Transverse colon (tissue), 4 donors: Measurements from ENCODE around the gene RNF150. TPM values are rescaled to one million over a fixed set of nuclear protein-coding genes. Genes with fewer than 3 reads are reported as not detected.

Experiments used
- DNase-seq: peaks from one replicate; pipeline ENCODE4 v3.0.0-alpha.2; 2019
- H3K27ac ChIP-seq, 4 donors: fragments of 200-600 bp; sonication (generic); 2 replicates each; pipeline ENCODE4 v1.5.1; 2016 to 2018; ENCODE audit warnings: inconsistent platforms in 4 of 4
- H3K27me3 ChIP-seq: fragments of 200-600 bp; sonication (generic); 2 replicates; pipeline ENCODE4 v1.5.1; 2017; ENCODE audit warnings: inconsistent platforms
- H3K36me3 ChIP-seq, 4 donors: fragments of 200-600 bp; sonication (generic); 2 replicates each; pipeline ENCODE4 v1.5.1; 2017 to 2019; ENCODE audit warnings: inconsistent platforms in 4 of 4
- H3K4me1 ChIP-seq, 4 donors: fragments of 200-600 bp; sonication (generic); 2 replicates each; pipeline ENCODE4 v1.5.1; 2017 to 2020; ENCODE audit warnings: inconsistent platforms in 4 of 4
- H3K4me3 ChIP-seq, 4 donors: fragments of 200-600 bp; sonication (generic); 1 replicate in 1 of 4; 2 replicates in 3 of 4; pipeline versions ENCODE4 v1.5.1 to v1.6.1; 2017 to 2019; ENCODE audit warnings: inconsistent platforms in 4 of 4
- H3K9me3 ChIP-seq, 2 donors: fragments of 200-600 bp; sonication (generic); 2 replicates each; pipeline ENCODE4 v1.5.1; 2017 to 2019; ENCODE audit warnings: inconsistent platforms in 2 of 2
- EP300 ChIP-seq: sonication (generic); formaldehyde crosslinking; IDR thresholded peaks from one replicate; pipeline ENCODE4 v1.6.1; 2017; ENCODE audit warnings: antibody characterized with exemption, low read depth
- POLR2A ChIP-seq: fragments of 450-650 bp; IDR thresholded peaks from one replicate; pipeline ENCODE4 v1.6.1; 2016; ENCODE audit warnings: antibody characterized with exemption, mild to moderate bottlenecking, moderate library complexity
- POLR2AphosphoS5 ChIP-seq, 3 donors: sonication (generic); formaldehyde crosslinking; IDR thresholded peaks; one replicate each; pipeline ENCODE4 v1.6.1; 2016; ENCODE audit warnings: antibody characterized with exemption in 3 of 3
- WGBS, 2 donors: methylation state at CpG; one replicate each; pipeline ENCODE4 v1.1.5; 2018; ENCODE audit warnings: low coverage in 1 of 2; 5-methylcytosine and 5-hydroxymethylcytosine counted together
- in situ Hi-C, 4 donors: fragments of 200-750 bp; cut with MboI; loops; one replicate each; pipeline versions ENCODE4 v1.15.0 to v1.15.1; 2017; ENCODE audit warnings: low sequenced_read_pairs in 3 of 4, low pct_ligation_motif_present in 1 of 4, low pct_unique_long_range_greater_than_20kb in 1 of 4
- intact Hi-C: fragments of 100-400 bp; cut with DNase I; formaldehyde crosslinking; loops from one replicate; pipeline ENCODE4 v1.15.1; 2023; ENCODE audit warnings: low total_unique reads
- total RNA-seq, 4 donors: library from RNA; depleted of rRNA; stranded (reverse); fragments of >200 nt; gene quantifications; one replicate each; pipeline ENCODE4 v1.1.0, GENCODE V29; 2016
- TF ChIP-seq, protein P1 (sequence below), 5 experiments: fragments of 200-600 bp in 3 of 5; fragments of 450-650 bp in 2 of 5; sonication (generic) in 3 of 5; IDR thresholded peaks; 1 replicate in 2 of 5; 2 replicates in 3 of 5; pipeline ENCODE4 v1.5.1; 2016 to 2017; ENCODE audit warnings: antibody characterized with exemption in 5 of 5, inconsistent platforms in 3 of 5, mild to moderate bottlenecking in 2 of 5, moderate library complexity in 1 of 5

Gene RNF150
- total RNA-seq, 4 donors from 2014 or later, result 2.8 to 15.3 (median 7.9) TPM

DNA sequence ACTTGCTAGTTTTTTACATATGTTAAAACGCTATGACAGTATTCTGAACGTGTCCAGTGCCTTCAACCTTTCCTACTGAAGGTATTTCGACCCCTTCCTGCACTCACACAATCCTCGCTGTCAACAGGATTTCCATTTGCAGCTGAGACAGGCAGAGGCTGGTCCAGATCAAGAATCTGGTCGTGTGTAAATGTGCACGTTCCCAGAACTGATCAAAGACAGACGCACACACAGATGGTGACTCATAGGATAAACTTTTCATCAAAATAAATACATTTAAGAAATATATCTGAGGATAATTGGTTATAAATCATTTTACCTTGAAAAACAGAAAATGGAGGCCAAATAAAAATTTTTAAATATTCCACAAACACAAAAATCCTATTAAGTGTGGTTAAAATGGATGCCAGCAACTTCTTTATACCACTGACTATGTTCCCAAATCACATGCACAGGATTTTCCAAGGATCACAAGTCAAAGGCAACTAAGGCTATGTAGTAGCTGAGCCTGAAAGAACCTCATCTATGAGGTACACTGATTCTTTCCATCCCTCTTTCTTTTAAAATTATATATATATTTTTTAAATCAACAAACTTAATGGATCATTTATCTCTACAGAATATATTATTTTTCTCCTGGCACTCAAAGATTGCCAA is 85.9 kb downstream of the RNF150 start:
- no peaks in the 10 kb centered on the region for H3K9me3 ChIP-seq
- peaks cover 0 to 8% (median 4%) of the 10 kb centered on the region in 4 donors for H3K4me1 ChIP-seq
- TF ChIP-seq POLR2AphosphoS5 (IDR thresholded peaks at IDR 0.05) (peak in 2 of 3 donors; percentile 42 to 49), EP300 (peak; percentile 21), POLR2A (no peak)
- TF ChIP-seq, protein P1, sequence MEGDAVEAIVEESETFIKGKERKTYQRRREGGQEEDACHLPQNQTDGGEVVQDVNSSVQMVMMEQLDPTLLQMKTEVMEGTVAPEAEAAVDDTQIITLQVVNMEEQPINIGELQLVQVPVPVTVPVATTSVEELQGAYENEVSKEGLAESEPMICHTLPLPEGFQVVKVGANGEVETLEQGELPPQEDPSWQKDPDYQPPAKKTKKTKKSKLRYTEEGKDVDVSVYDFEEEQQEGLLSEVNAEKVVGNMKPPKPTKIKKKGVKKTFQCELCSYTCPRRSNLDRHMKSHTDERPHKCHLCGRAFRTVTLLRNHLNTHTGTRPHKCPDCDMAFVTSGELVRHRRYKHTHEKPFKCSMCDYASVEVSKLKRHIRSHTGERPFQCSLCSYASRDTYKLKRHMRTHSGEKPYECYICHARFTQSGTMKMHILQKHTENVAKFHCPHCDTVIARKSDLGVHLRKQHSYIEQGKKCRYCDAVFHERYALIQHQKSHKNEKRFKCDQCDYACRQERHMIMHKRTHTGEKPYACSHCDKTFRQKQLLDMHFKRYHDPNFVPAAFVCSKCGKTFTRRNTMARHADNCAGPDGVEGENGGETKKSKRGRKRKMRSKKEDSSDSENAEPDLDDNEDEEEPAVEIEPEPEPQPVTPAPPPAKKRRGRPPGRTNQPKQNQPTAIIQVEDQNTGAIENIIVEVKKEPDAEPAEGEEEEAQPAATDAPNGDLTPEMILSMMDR (IDR thresholded peaks at IDR 0.05), result no peak
- in situ Hi-C loops, result no loop called here
- no peaks in the 10 kb centered on the region for H3K36me3 ChIP-seq
- DNase-seq, result no peak
- 49 to 50% methylated on average over 7 of the region's 7 CpGs for WGBS, 2 donors
- H3K27ac ChIP-seq, result peak overlapping the region; percentile 49 to 65 (median 60)
- H3K27me3 ChIP-seq, result no peaks in the 10 kb centered on the region
- intact Hi-C loops, result no loop called here
- no peak overlapping the region for H3K4me3 ChIP-seq

DNA sequence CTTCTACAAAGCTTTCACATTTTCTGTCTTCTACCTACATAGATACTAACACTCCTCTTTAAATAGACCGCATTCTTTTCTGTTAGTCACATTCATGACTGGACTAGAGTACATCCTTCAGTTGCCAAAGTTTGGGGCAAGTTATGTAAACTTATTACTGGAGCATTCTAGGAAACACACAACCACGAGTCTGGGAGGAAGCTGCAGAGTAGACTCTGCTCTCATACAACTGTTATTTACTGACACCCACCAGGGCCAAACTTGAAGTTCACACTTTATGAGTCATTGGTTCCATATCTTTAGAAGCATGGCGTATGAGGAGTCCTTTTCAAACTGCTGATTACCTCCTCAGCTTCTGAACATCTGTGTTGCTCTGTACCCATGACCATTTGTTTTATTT is 87.0 kb downstream of the RNF150 start:
- Histone ChIP-seq H3K9me3 (no peaks in the 10 kb centered on the region), H3K4me1 (peaks cover 0 to 8% (median 4%) of the 10 kb centered on the region in 4 donors), H3K27ac (peak overlapping the region; percentile 49 to 65 (median 60))

DNA sequence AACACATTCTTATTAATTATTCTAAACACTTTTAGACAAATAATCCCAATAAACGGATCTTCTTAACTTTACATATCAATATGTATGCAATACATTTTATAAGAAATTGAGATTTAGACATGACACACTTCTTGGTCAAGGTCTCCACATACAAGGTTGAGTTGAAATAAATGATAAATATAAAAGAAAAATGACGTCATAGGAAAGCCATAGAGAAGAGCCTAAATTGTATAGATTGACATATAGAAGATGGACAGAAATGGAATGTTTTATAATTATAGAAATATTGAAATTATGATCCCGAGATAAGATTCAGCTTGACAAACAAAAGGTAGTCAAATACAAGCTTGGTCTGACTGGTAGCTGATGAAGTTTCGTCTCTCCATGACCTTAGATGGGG is 87.4 kb downstream of the RNF150 start:
- H3K36me3 ChIP-seq, result no peaks in the 10 kb centered on the region
- no peak for DNase-seq
- peaks cover 0 to 8% (median 4%) of the 10 kb centered on the region in 4 donors for H3K4me1 ChIP-seq
- H3K27ac ChIP-seq, result peak overlapping the region in 3 of 4 donors; percentile 49 to 65 (median 64)
- no peak for TF ChIP-seq EP300
- TF ChIP-seq POLR2AphosphoS5 (IDR thresholded peaks at IDR 0.05), result no peak
- TF ChIP-seq, protein P1 (IDR thresholded peaks at IDR 0.05), result no peak
- no peak for TF ChIP-seq POLR2A
- 82 to 88% methylated on average over 4 of the region's 4 CpGs for WGBS, 2 donors
- H3K4me3 ChIP-seq, result no peak overlapping the region
- in situ Hi-C loops (no loop called here), intact Hi-C loops (no loop called here)
- H3K9me3 ChIP-seq, result no peaks in the 10 kb centered on the region
- no peaks in the 10 kb centered on the region for H3K27me3 ChIP-seq

More for the DNA sequence above, 87.0 kb downstream of the RNF150 start:
- 40 to 60% methylated on average over 2 to 3 of the region's 3 CpGs for WGBS, 2 donors
- intact Hi-C loops (no loop called here), in situ Hi-C loops (no loop called here)
- no peak overlapping the region for H3K4me3 ChIP-seq
- TF ChIP-seq POLR2A (no peak), EP300 (no peak), POLR2AphosphoS5 (IDR thresholded peaks at IDR 0.05) (peak; percentile 30 to 78 (median 34))
- TF ChIP-seq, protein P1 (IDR thresholded peaks at IDR 0.05), result no peak
- no peak for DNase-seq
- no peaks in the 10 kb centered on the region for H3K27me3 ChIP-seq
- no peaks in the 10 kb centered on the region for H3K36me3 ChIP-seq

DNA sequence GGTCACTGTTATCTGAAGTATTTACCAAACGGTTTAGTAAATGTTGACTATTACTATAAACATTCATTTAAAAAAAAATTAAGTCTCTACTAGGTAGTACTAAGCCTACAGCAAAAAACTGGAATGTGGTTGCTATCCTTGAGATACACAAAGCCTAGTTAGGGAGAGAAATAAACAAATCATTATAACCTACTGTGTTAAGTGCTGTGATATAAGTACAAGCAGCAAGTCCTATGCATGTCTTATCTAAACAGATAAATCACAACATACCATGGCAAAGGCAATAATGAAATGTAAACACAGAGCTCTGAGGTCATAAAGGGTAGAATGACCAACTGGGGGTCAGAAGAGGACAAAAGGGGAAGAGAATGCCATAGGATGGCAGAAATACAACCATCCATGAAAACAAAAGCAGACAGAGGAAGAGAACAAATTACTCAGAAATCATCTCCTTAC is 92.2 kb downstream of the RNF150 start:
- Histone ChIP-seq H3K36me3 (no peaks in the 10 kb centered on the region), H3K27ac (no peak overlapping the region), H3K4me3 (no peak overlapping the region), H3K9me3 (no peaks in the 10 kb centered on the region), H3K4me1 (peaks cover 0 to 10% (median under 1%) of the 10 kb centered on the region in 4 donors), H3K27me3 (no peaks in the 10 kb centered on the region)
- no peak for DNase-seq
- intact Hi-C loops (no loop called here), in situ Hi-C loops (no loop called here)
- TF ChIP-seq POLR2AphosphoS5 (IDR thresholded peaks at IDR 0.05) (no peak), POLR2A (no peak), EP300 (no peak)
- TF ChIP-seq, protein P1 (IDR thresholded peaks at IDR 0.05), result no peak
- 18 to 39% methylated on average over 1 of the region's 1 CpG for WGBS, 2 donors
